K562 (cell line): ENCODE results near the gene ITGAE. TPM values are rescaled to one million over a fixed set of nuclear protein-coding genes. Genes with fewer than 3 reads are reported as not detected.

Source experiments
- ATAC-seq: fragments of 200-7000 bp; cut with Tn5 transposase; 3 replicates; pipeline ENCODE4 v1.9.1; 2020; ENCODE audit warnings: moderate library complexity
- BruUV-seq: library from RNA; stranded (reverse); fragments of 400-500 nt; replicated peaks from 2 replicates; lab custom pipeline; 2021; lab: Mats Ljungman, UMichigan
- CTCF ChIA-PET: fragments of 300-600 bp; formaldehyde crosslinking; extraction: SDS; loops from one replicate; lab custom pipeline; 2021; ENCODE audit warnings: low intra/inter-chr PET ratio; lab: Yijun Ruan, JAX
- POLR2A ChIA-PET: fragments of 300-600, 350-650 bp; sonication (Branson Sonifier 250); formaldehyde crosslinking; extraction: SDS; loops from one replicate; lab custom pipeline; 2021; ENCODE audit warnings: antibody characterized with exemption, inconsistent platforms; lab: Yijun Ruan, JAX
- DNase-seq, 4 experiments: peaks; one replicate each; pipeline versions ENCODE4 v3.0.0 to v3.0.0-alpha.2; 2011 to 2018; ENCODE audit warnings: low spot score in 3 of 4, mixed read lengths in 3 of 4; ENCODE audit errors: extremely low read depth in 1 of 4
- FAIRE-seq: peaks from 2 replicates; lab custom pipeline; 2011; peaks lifted over from hg19 to GRCh38; lab: Jason Lieb, UNC
- H2AFZ ChIP-seq: 2 replicates; pipeline ENCODE4 v1.6.0; 2011; ENCODE audit warnings: low read depth, low read length, control low read depth, inconsistent platforms
- H3K27ac ChIP-seq: fragments of 200-600 bp; 3 replicates; pipeline ENCODE4 v1.8.0; 2011; ENCODE audit warnings: low read depth, mild to moderate bottlenecking, control low read depth, inconsistent platforms, low read length, moderate library complexity, mixed read lengths; ENCODE audit errors: extremely low read depth
- H3K27me3 ChIP-seq, 2 experiments: fragments of 300-600 bp in 1 of 2; 2 replicates in 1 of 2; 3 replicates in 1 of 2; pipeline versions ENCODE4 v1.6.0 to v1.8.0; 2011; ENCODE audit warnings: inconsistent platforms in 2 of 2, low read length in 2 of 2, mild to moderate bottlenecking in 1 of 2, mixed read lengths in 1 of 2, moderate library complexity in 1 of 2; ENCODE audit not compliant: control insufficient read depth in 2 of 2, insufficient read depth in 2 of 2
- H3K36me3 ChIP-seq: fragments of 300-600 bp; 3 replicates; pipeline ENCODE4 v1.8.0; 2011; ENCODE audit warnings: mild to moderate bottlenecking, low read length, inconsistent platforms; ENCODE audit not compliant: control insufficient read depth, insufficient read depth
- H3K4me1 ChIP-seq, 2 experiments: fragments of 200-600 bp in 1 of 2; replicated peaks in 1 of 2; 2 replicates in 1 of 2; 3 replicates in 1 of 2; pipeline versions ENCODE4 v1.5.1 to v1.8.0; 2011; ENCODE audit warnings: inconsistent platforms in 2 of 2, low read length in 2 of 2, mild to moderate bottlenecking in 1 of 2, mixed read lengths in 1 of 2, moderate library complexity in 1 of 2; ENCODE audit not compliant: control insufficient read depth in 2 of 2, insufficient read depth in 2 of 2
- H3K4me2 ChIP-seq: 2 replicates; pipeline ENCODE4 v1.6.1; 2011; ENCODE audit warnings: low read length, control low read depth, inconsistent platforms, mixed read lengths; ENCODE audit not compliant: insufficient read depth
- H3K4me3 ChIP-seq: fragments of 200-600 bp; sonication (generic), shearing (Covaris generic); 2 replicates; pipeline ENCODE4 v1.5.1; 2016; ENCODE audit warnings: control low read depth, inconsistent platforms
- H3K79me2 ChIP-seq: fragments of 200-600 bp; 3 replicates; pipeline ENCODE4 v1.8.0; 2011; ENCODE audit warnings: low read length, inconsistent platforms; ENCODE audit not compliant: control insufficient read depth, insufficient read depth
- H3K9ac ChIP-seq, 2 experiments: 2 replicates each; pipeline versions ENCODE4 v1.6.0 to v1.6.1; 2011; ENCODE audit warnings: low read depth in 2 of 2, low read length in 2 of 2, control low read depth in 1 of 2, inconsistent platforms in 1 of 2, mild to moderate bottlenecking in 1 of 2, mixed read lengths in 1 of 2; ENCODE audit not compliant: insufficient read depth in 1 of 2
- H3K9me1 ChIP-seq: one replicate; pipeline ENCODE4 v1.6.0; 2011; ENCODE audit warnings: inconsistent platforms, mild to moderate bottlenecking, low read length, moderate library complexity; ENCODE audit not compliant: control insufficient read depth, insufficient read depth
- H3K9me3 ChIP-seq: replicated peaks from 2 replicates; pipeline ENCODE4 v1.5.1; 2011; ENCODE audit warnings: low read depth, low read length, inconsistent platforms; ENCODE audit not compliant: control insufficient read depth, insufficient read depth
- H4K20me1 ChIP-seq: replicated peaks from 2 replicates; pipeline ENCODE4 v1.6.1; 2011; ENCODE audit warnings: low read length, inconsistent platforms, mixed read lengths; ENCODE audit not compliant: control insufficient read depth, insufficient read depth
- AFF4 ChIP-seq: sonication (generic); formaldehyde crosslinking; IDR thresholded peaks from 2 replicates; pipeline ENCODE4 v1.8.0; 2023; ENCODE audit warnings: mild to moderate bottlenecking, missing genetic modification reagents
- ATF7 ChIP-seq: fragments of 450-650 bp; IDR thresholded peaks from 2 replicates; pipeline ENCODE4 v1.7.1; 2014; ENCODE audit warnings: mild to moderate bottlenecking, moderate library complexity
- CC2D1A ChIP-seq: fragments of 450-650 bp; IDR thresholded peaks from 2 replicates; pipeline ENCODE4 v1.6.1; 2017; ENCODE audit warnings: mild to moderate bottlenecking
- CREM ChIP-seq: IDR thresholded peaks from 2 replicates; pipeline ENCODE4 v1.6.1; 2014; ENCODE audit warnings: antibody characterized with exemption, low read depth
- E2F8 ChIP-seq: fragments of 450-650 bp; IDR thresholded peaks from 2 replicates; pipeline ENCODE4 v1.7.1; 2018; ENCODE audit warnings: mild to moderate bottlenecking, low read depth; ENCODE audit not compliant: partially characterized antibody
- ELF4 ChIP-seq: fragments of 450-650 bp; formaldehyde crosslinking; IDR thresholded peaks from 2 replicates; pipeline ENCODE4 v1.4.0; 2022; ENCODE audit warnings: missing genetic modification characterization
- HCFC1 ChIP-seq: IDR thresholded peaks from 2 replicates; pipeline ENCODE4 v1.6.1; 2012; ENCODE audit warnings: low read depth, low read length, improper control_type of control experiment
- KLF13 ChIP-seq: fragments of 450-650 bp; IDR thresholded peaks from 2 replicates; pipeline ENCODE4 v1.6.1; 2016; ENCODE audit warnings: missing genetic modification characterization, low read depth, mild to moderate bottlenecking, missing compliant biosample characterization, moderate library complexity, borderline replicate concordance
- MECOM ChIP-seq: fragments of 250-450 bp; sonication (Bioruptor Pico); IDR thresholded peaks from 2 replicates; pipeline ENCODE4 v1.8.0; 2022; ENCODE audit warnings: inconsistent platforms
- NR2C1 ChIP-seq, 2 experiments: fragments of 450-650 bp; IDR thresholded peaks; 2 replicates each; pipeline ENCODE4 v1.6.1; 2017; ENCODE audit warnings: mild to moderate bottlenecking in 2 of 2, antibody characterized with exemption in 1 of 2, inconsistent platforms in 1 of 2, missing compliant biosample characterization in 1 of 2, missing genetic modification characterization in 1 of 2
- RB1 ChIP-seq: fragments of 450-650 bp; IDR thresholded peaks from 2 replicates; pipeline ENCODE4 v1.6.1; 2017; ENCODE audit warnings: low read depth, mild to moderate bottlenecking
- RFX1 ChIP-seq: fragments of 450-650 bp; IDR thresholded peaks from 2 replicates; pipeline ENCODE4 v1.6.1; 2016; ENCODE audit warnings: mild to moderate bottlenecking, moderate library complexity
- XRCC4 ChIP-seq: IDR thresholded peaks from one replicate; pipeline ENCODE4 v1.6.1; 2011; ENCODE audit not compliant: insufficient read depth, insufficient read length; ENCODE audit errors: extremely low read depth
- XRCC5 ChIP-seq: fragments of 200-400 bp; formaldehyde crosslinking; IDR thresholded peaks from 2 replicates; pipeline ENCODE4 v1.6.1; 2017; ENCODE audit warnings: low read depth, mild to moderate bottlenecking, low read length
- ZBTB7A ChIP-seq: IDR thresholded peaks from 2 replicates; pipeline ENCODE4 v1.6.1; 2011; ENCODE audit warnings: low read depth, mild to moderate bottlenecking, low read length, moderate library complexity, borderline replicate concordance; ENCODE audit not compliant: control insufficient read depth
- ZNF57 ChIP-seq: fragments of 450-650 bp; formaldehyde crosslinking; IDR thresholded peaks from 2 replicates; pipeline ENCODE4 v1.4.0; 2020; ENCODE audit warnings: mild to moderate bottlenecking, moderate library complexity
- WGBS: fragments of 100-300 bp; shearing (Covaris generic); methylation state at CpG from one replicate; pipeline ENCODE4 v1.1.6; 2016; ENCODE audit warnings: low coverage, mixed read lengths; ENCODE audit not compliant: insufficient coverage; ENCODE audit errors: missing lambda C conversion rate; 5-methylcytosine and 5-hydroxymethylcytosine counted together
- in situ Hi-C: fragments of 300-500 bp; cut with MboI; formaldehyde crosslinking; loops from 4 replicates; pipeline ENCODE4 v1.15.0; 2018; ENCODE audit warnings: inconsistent platforms, mixed read lengths
- intact Hi-C: fragments of 100-400 bp; cut with micrococcal nuclease; formaldehyde crosslinking; loops from 2 replicates; pipeline ENCODE4 v1.14.2; 2022
- polyA plus RNA-seq, 8 experiments: library from polyadenylated mRNA; depleted of rRNA in 4 of 8; stranded (reverse) in 5 of 8; unstranded in 3 of 8; fragments of >200 nt; fragmentation: Nextera tagmentation in 2 of 8; fragmentation: Illumina TruSeq in 1 of 8; extraction: Ambion mirVana in 2 of 8; extraction: Trizol in 1 of 8; gene quantifications; 2 replicates each; pipeline versions ENCODE4 v1.2.1 to v1.2.3, GENCODE V29; 2011 to 2014; ENCODE audit warnings: inconsistent platforms in 1 of 8, missing spikeins in 1 of 8
- total RNA-seq, 7 experiments: library from RNA; depleted of rRNA in 6 of 7; stranded (reverse); fragments of >200 nt in 6 of 7; fragmentation: Illumina TruSeq in 2 of 7; extraction: Trizol in 2 of 7; gene quantifications; 2 replicates each; pipeline versions ENCODE4 v1.2.1 to v1.2.3, GENCODE V29; 2011 to 2021; ENCODE audit warnings: low replicate concordance in 1 of 7

Gene ITGAE
- total and polyA plus RNA-seq, 9 of the 15 experiments (the other 6 are each of a cell fraction or from before 2014, with no cell fraction given) = 14.8 to 160 (median 27.0) TPM

GRCh38 chr17:3683054-3683511, 117.9 kb downstream of the ITGAE start:
- H4K20me1 ChIP-seq = no peaks in the 10 kb centered on the region
- TF ChIP-seq ZBTB7A = peak; percentile 66
- TF ChIP-seq HCFC1 = no peak
- TF ChIP-seq E2F8 = no peak
- TF ChIP-seq CC2D1A = 0 out of 2 replicates have a peak, but pooled peaks have one; percentile 65
- 0 out of 2 replicates have a peak, but pooled peaks have one; percentile 34 for TF ChIP-seq ELF4
- TF ChIP-seq ATF7 = no peak
- no peak for TF ChIP-seq XRCC4
- TF ChIP-seq CREM = 0 out of 2 replicates have a peak, but pooled peaks have one; percentile 2
- TF ChIP-seq RB1 = 0 out of 2 replicates have a peak, but pooled peaks have one; percentile 20
- no peak for TF ChIP-seq AFF4 (CRISPR knock-in tag)
- no peak for TF ChIP-seq KLF13 (tag)
- TF ChIP-seq NR2C1 (IDR thresholded peaks at IDR 0.05) = peak; percentile 36; the same call in 1 of the 2 replicates
- no peak for TF ChIP-seq NR2C1 (tag; IDR thresholded peaks at IDR 0.05)
- no peak for TF ChIP-seq MECOM (CRISPR knock-in tag)
- TF ChIP-seq RFX1 = no peak
- no peak for TF ChIP-seq ZNF57 (CRISPR knock-in tag)
- 0 out of 2 replicates have a peak, but pooled peaks have one; percentile 38 for TF ChIP-seq XRCC5

More at GRCh38 chr17:3683054-3683511, 117.9 kb downstream of the ITGAE start:
- Histone ChIP-seq H3K27ac (no peak overlapping the region), H3K4me3 (no peak overlapping the region), H3K4me2 (no peak overlapping the region), H3K79me2 (no peaks in the 10 kb centered on the region), H3K9me1 (no peaks in the 10 kb centered on the region), H2AFZ (no peak overlapping the region), H3K27me3 (peaks cover 0 to 17% of the 10 kb centered on the region in 2 experiments; a peak in 2 of 5 replicates), H3K4me1 (peaks cover 0 to 21% of the 10 kb centered on the region in 2 experiments; a peak in 2 of 5 replicates), H3K36me3 (no peaks in the 10 kb centered on the region), H3K9me3 (no peaks in the 10 kb centered on the region), H3K9ac (no peak overlapping the region)
- peak; percentile 77 for FAIRE-seq
- POLR2A ChIA-PET = no interaction called here
- intact Hi-C loops (loop anchor here (2.0 to 10.0 kb wide), 3 partner anchors 50 to 638 kb away; no protein-coding TSS in a partner anchor), in situ Hi-C loops (loop anchor here (5.0 kb wide), 1 partner anchor 49 kb away; no protein-coding TSS in a partner anchor)
- no TSS peak for BruUV-seq
- CTCF ChIA-PET = interaction anchor here (1.1 kb wide), 1 partner anchor 145 kb away, joined by 3 read pairs; no protein-coding TSS in a partner anchor
- DNase-seq = peak; percentile 52 to 74 (median 65)
- ATAC-seq = peak; percentile 90
- WGBS = 3% methylated on average over 10 of the region's 10 CpGs
